AG10803 (cell line): ENCODE data around the gene ACAD11.

Experiments used
- DNase-seq: peaks from one replicate; pipeline ENCODE4 v3.0.0; 2010; ENCODE audit warnings: low read depth
- H3K4me3 ChIP-seq: 2 replicates; pipeline ENCODE4 v1.5.1; 2011; ENCODE audit warnings: mild to moderate bottlenecking, low read length, control low read depth
- TF ChIP-seq, protein P1 (sequence below): conservative IDR thresholded peaks from 2 replicates; pipeline ENCODE4 v1.5.1; 2011; ENCODE audit warnings: mild to moderate bottlenecking, low read length, control low read depth, inconsistent platforms

Gene ACAD11

DNA sequence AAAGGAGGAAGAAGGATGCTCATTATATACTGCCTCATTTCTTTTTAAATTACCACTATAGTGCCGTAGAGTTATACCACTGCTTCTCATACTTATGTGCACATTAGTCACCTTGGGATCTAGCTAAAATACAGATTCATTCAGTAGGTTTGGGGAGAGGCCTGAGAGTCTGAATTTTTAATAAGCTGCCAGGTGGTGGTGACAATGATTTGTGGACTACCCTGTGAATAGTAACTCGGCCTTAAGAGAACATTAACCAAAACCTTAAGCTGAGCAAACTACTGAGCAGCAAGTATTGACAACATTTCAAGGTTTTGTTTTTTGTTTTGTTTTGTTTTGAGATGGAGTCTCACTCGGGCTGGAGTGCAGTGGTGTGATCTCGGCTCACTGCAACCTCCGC is 20.3 kb upstream of the ACAD11 start:
- DNase-seq = no peak
- TF ChIP-seq, protein P1, sequence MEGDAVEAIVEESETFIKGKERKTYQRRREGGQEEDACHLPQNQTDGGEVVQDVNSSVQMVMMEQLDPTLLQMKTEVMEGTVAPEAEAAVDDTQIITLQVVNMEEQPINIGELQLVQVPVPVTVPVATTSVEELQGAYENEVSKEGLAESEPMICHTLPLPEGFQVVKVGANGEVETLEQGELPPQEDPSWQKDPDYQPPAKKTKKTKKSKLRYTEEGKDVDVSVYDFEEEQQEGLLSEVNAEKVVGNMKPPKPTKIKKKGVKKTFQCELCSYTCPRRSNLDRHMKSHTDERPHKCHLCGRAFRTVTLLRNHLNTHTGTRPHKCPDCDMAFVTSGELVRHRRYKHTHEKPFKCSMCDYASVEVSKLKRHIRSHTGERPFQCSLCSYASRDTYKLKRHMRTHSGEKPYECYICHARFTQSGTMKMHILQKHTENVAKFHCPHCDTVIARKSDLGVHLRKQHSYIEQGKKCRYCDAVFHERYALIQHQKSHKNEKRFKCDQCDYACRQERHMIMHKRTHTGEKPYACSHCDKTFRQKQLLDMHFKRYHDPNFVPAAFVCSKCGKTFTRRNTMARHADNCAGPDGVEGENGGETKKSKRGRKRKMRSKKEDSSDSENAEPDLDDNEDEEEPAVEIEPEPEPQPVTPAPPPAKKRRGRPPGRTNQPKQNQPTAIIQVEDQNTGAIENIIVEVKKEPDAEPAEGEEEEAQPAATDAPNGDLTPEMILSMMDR = no peak
- no peak overlapping the region for H3K4me3 ChIP-seq

- TF ChIP-seq, protein P1 = no peak
- H3K4me3 ChIP-seq = no peak overlapping the region
- no peak for DNase-seq
Measured at GRCh38 chr3:132675408-132675807, 15.8 kb upstream of the ACAD11 start.

DNA sequence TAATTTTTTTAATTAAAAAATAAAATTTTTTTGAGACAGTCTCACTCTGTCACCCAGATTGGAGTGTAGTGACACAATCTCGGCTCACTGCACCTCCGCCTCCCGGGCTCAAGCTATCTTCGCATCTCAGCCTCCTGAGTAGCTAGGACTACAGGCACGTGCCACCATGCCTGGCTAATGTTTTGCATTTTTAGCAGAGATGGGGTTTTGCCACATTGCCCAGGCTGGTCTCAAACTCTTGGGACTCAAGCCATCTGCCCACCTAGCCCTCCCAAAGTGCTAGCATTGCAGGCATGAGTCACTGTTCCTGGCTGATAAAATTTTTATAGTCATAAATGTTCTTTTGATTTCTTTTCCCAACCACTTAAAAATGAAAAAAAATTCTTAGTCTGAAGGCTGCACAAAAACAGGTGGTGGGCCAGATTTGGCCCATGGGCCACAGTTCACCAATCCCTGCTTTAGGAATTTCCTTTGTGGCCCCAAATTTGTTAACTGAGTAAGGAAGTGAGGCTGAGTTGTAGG is 9.7 kb upstream of the ACAD11 start:
- TF ChIP-seq, protein P1 = no peak
- no peak overlapping the region for H3K4me3 ChIP-seq
- no peak for DNase-seq

- H3K4me3 ChIP-seq = no peak overlapping the region
- TF ChIP-seq, protein P1 = no peak
- no peak for DNase-seq
Measured at GRCh38 chr3:132665230-132665745, 5.7 kb upstream of the ACAD11 start.

- DNase-seq = no peak
- H3K4me3 ChIP-seq = peak overlapping the region; percentile 78
Measured at GRCh38 chr3:132662212-132662611, 2.6 kb upstream of the ACAD11 start.

GRCh38 chr3:132661101-132661500 is 1.5 kb upstream of the ACAD11 start:
- peak overlapping the region; percentile 78 for H3K4me3 ChIP-seq
- TF ChIP-seq, protein P1 = no peak
- no peak for DNase-seq

More at GRCh38 chr3:132662212-132662611, 2.6 kb upstream of the ACAD11 start:
- TF ChIP-seq, protein P1 = no peak

- TF ChIP-seq, protein P1 = no peak
- DNase-seq = peak; percentile 15
- H3K4me3 ChIP-seq = peak overlapping the region; percentile 78
Measured at GRCh38 chr3:132660811-132661070, 1.1 kb upstream of the ACAD11 start.
